Measurements from ENCODE around the gene VEZF1. TPM values are rescaled to one million over a fixed set of nuclear protein-coding genes. Genes with fewer than 3 reads are reported as not detected.

Gene VEZF1
- total RNA-seq, 4 donors from 2014 or later, result 44.0 to 65.1 (median 50.1) TPM

- Histone ChIP-seq H3K36me3 (peaks cover 0 to 10% (median 2%) of the 10 kb centered on the region in 4 donors), H3K27ac (no peak overlapping the region), H3K27me3 (no peaks in the 10 kb centered on the region), H3K4me3 (no peak overlapping the region), H3K9me3 (no peaks in the 10 kb centered on the region), H3K4me1 (peaks cover 10 to 40% (median 16%) of the 10 kb centered on the region in 4 donors)
- DNase-seq, result no peak
- in situ Hi-C loops (cut with MboI; ENCODE audit: low pct_ligation_motif_present in 1 of 4, low pct_unique_long_range_greater_than_20kb in 1 of 4, low sequenced_read_pairs in 3 of 4) (loop anchor here (5.0 to 25.0 kb wide), 3 partner anchors 90 to 140 kb away; partner anchors contain the start of gene DYNLL2 (in 1 of the 4)), intact Hi-C loops (cut with DNase I; ENCODE audit: low total_unique reads) (loop anchor here (5.0 kb wide), 1 partner anchor 135 kb away; no protein-coding TSS in a partner anchor)
- TF ChIP-seq CTCF (IDR thresholded peaks at IDR 0.05), result no peak
- TF ChIP-seq POLR2A (IDR thresholded peaks at IDR 0.05), result no peak
- no peak for TF ChIP-seq EP300 (IDR thresholded peaks at IDR 0.05; ENCODE audit: low read depth)
- no peak for TF ChIP-seq POLR2AphosphoS5 (IDR thresholded peaks at IDR 0.05)
- WGBS, 2 donors (ENCODE audit: low coverage in 1 of 2), result 90 to 94% methylated on average over 3 of the region's 3 CpGs
Measured at GRCh38 chr17:57997085-57997809, 9.2 kb upstream of the VEZF1 start.

- Histone ChIP-seq H3K4me3 (no peak overlapping the region), H3K4me1 (peaks cover 7 to 34% (median 16%) of the 10 kb centered on the region in 4 donors), H3K27ac (peak overlapping the region; percentile 49 to 73 (median 52)), H3K27me3 (no peaks in the 10 kb centered on the region), H3K9me3 (no peaks in the 10 kb centered on the region), H3K36me3 (peaks cover 0 to 1% (median 0%) of the 10 kb centered on the region in 4 donors)
- no peak for TF ChIP-seq EP300 (IDR thresholded peaks at IDR 0.05; ENCODE audit: low read depth)
- peak in 2 of 3 donors; percentile 48 to 71 for TF ChIP-seq POLR2AphosphoS5 (IDR thresholded peaks at IDR 0.05)
- peak; percentile 60 to 90 (median 71) for TF ChIP-seq CTCF (IDR thresholded peaks at IDR 0.05)
- peak; percentile 25 for TF ChIP-seq POLR2A (IDR thresholded peaks at IDR 0.05)
- 23 to 30% methylated on average over 4 of the region's 4 CpGs for WGBS, 2 donors (ENCODE audit: low coverage in 1 of 2)
- in situ Hi-C loops (cut with MboI; ENCODE audit: low pct_ligation_motif_present in 1 of 4, low pct_unique_long_range_greater_than_20kb in 1 of 4, low sequenced_read_pairs in 3 of 4), result loop anchor here (5.0 to 25.0 kb wide), 3 partner anchors 92 to 138 kb away; partner anchors contain the start of gene DYNLL2 (in 1 of the 4)
- peak; percentile 66 for DNase-seq
- intact Hi-C loops (cut with DNase I; ENCODE audit: low total_unique reads), result loop anchor here (5.0 kb wide), 1 partner anchor 133 kb away; no protein-coding TSS in a partner anchor
Measured at GRCh38 chr17:57995076-57995956, 7.3 kb upstream of the VEZF1 start.

GRCh38 chr17:57994436-57994835, 6.4 kb upstream of the VEZF1 start:
- in situ Hi-C loops (cut with MboI; ENCODE audit: low pct_ligation_motif_present in 1 of 4, low pct_unique_long_range_greater_than_20kb in 1 of 4, low sequenced_read_pairs in 3 of 4), result loop anchor here in 1 of 4 donors (25.0 kb wide), 1 partner anchor 93 kb away; the partner anchor contains the start of gene DYNLL2
- no peak for TF ChIP-seq POLR2AphosphoS5 (IDR thresholded peaks at IDR 0.05)
- no peak for TF ChIP-seq CTCF (IDR thresholded peaks at IDR 0.05)
- TF ChIP-seq POLR2A (IDR thresholded peaks at IDR 0.05), result no peak
- no peak for TF ChIP-seq EP300 (IDR thresholded peaks at IDR 0.05; ENCODE audit: low read depth)
- WGBS, 2 donors (ENCODE audit: low coverage in 1 of 2), result 11 to 25% methylated on average over 2 of the region's 2 CpGs
- Histone ChIP-seq H3K4me3 (no peak overlapping the region), H3K9me3 (no peaks in the 10 kb centered on the region), H3K4me1 (peaks cover 7 to 39% (median 17%) of the 10 kb centered on the region in 4 donors), H3K27me3 (no peaks in the 10 kb centered on the region), H3K36me3 (no peaks in the 10 kb centered on the region), H3K27ac (peak overlapping the region; percentile 49 to 73 (median 52))
- no peak for DNase-seq
- intact Hi-C loops (cut with DNase I; ENCODE audit: low total_unique reads), result no loop called here

Data from transverse colon (tissue), 4 donors.